H9 (cell line): Measurements from ENCODE around the gene VPS35L. TPM values are rescaled to one million over a fixed set of nuclear protein-coding genes. Genes with fewer than 3 reads are reported as not detected.

ENCODE experiments used
- DNase-seq: peaks from one replicate; pipeline ENCODE4 v3.0.0-alpha.2; 2017
- H2AFZ ChIP-seq: one replicate; pipeline ENCODE4 v1.6.1; 2013; ENCODE audit warnings: mild to moderate bottlenecking, low read length, control low read depth, moderate library complexity
- H2AK5ac ChIP-seq: 2 replicates; pipeline ENCODE4 v1.6.1; 2013; ENCODE audit warnings: low read length, control low read depth, mixed read lengths; ENCODE audit not compliant: insufficient read length
- H2BK120ac ChIP-seq: one replicate; pipeline ENCODE4 v1.6.1; 2013; ENCODE audit warnings: low read depth, mild to moderate bottlenecking, low read length, control low read depth, inconsistent platforms; ENCODE audit not compliant: poor library complexity, severe bottlenecking
- H2BK12ac ChIP-seq: 2 replicates; pipeline ENCODE4 v1.6.1; 2013; ENCODE audit warnings: low read length, control low read depth, mixed read lengths, low read depth; ENCODE audit not compliant: insufficient read length
- H2BK15ac ChIP-seq: 2 replicates; pipeline ENCODE4 v1.6.1; 2013; ENCODE audit warnings: low read depth, low read length, control low read depth
- H2BK20ac ChIP-seq: one replicate; pipeline ENCODE4 v1.6.1; 2013; ENCODE audit warnings: low read depth, mild to moderate bottlenecking, low read length, control low read depth, inconsistent platforms; ENCODE audit not compliant: poor library complexity, severe bottlenecking
- H2BK5ac ChIP-seq: 2 replicates; pipeline ENCODE4 v1.6.1; 2013; ENCODE audit warnings: low read length, control low read depth, mixed read lengths; ENCODE audit not compliant: insufficient read length
- H3K14ac ChIP-seq: 2 replicates; pipeline ENCODE4 v1.6.1; 2013; ENCODE audit warnings: low read length, control low read depth; ENCODE audit not compliant: insufficient read depth
- H3K18ac ChIP-seq: 2 replicates; pipeline ENCODE4 v1.6.1; 2013; ENCODE audit warnings: low read depth, mild to moderate bottlenecking, mixed read lengths, low read length, control low read depth; ENCODE audit not compliant: insufficient read length
- H3K23ac ChIP-seq: 2 replicates; pipeline ENCODE4 v1.6.1; 2013; ENCODE audit warnings: low read length, control low read depth, mixed read lengths, low read depth; ENCODE audit not compliant: insufficient read length
- H3K23me2 ChIP-seq: 2 replicates; pipeline ENCODE4 v1.6.1; 2013; ENCODE audit warnings: low read depth, mild to moderate bottlenecking, mixed read lengths, low read length, control low read depth; ENCODE audit not compliant: insufficient read length, poor library complexity, severe bottlenecking
- H3K27ac ChIP-seq: 2 replicates; pipeline ENCODE4 v1.5.1; 2013; ENCODE audit warnings: low read length, control low read depth, mixed read lengths, low read depth; ENCODE audit not compliant: insufficient read length
- H3K27me3 ChIP-seq: 2 replicates; pipeline ENCODE4 v1.6.1; 2013; ENCODE audit warnings: low read length, control low read depth, inconsistent platforms; ENCODE audit not compliant: insufficient read depth
- H3K4ac ChIP-seq: 2 replicates; pipeline ENCODE4 v1.6.1; 2013; ENCODE audit warnings: low read depth, mild to moderate bottlenecking, control low read depth, inconsistent platforms, low read length, moderate library complexity
- H3K4me1 ChIP-seq: 2 replicates; pipeline ENCODE4 v1.6.1; 2013; ENCODE audit warnings: low read length, control low read depth, inconsistent platforms; ENCODE audit not compliant: insufficient read depth
- H3K4me2 ChIP-seq: 2 replicates; pipeline ENCODE4 v1.6.1; 2013; ENCODE audit warnings: low read length, control low read depth, mixed read lengths; ENCODE audit not compliant: insufficient read length, insufficient read depth
- H3K56ac ChIP-seq: 2 replicates; pipeline ENCODE4 v1.6.1; 2013; ENCODE audit warnings: low read depth, mild to moderate bottlenecking, mixed read lengths, low read length, control low read depth; ENCODE audit not compliant: insufficient read length
- H3K79me1 ChIP-seq: 2 replicates; pipeline ENCODE4 v1.6.1; 2013; ENCODE audit warnings: low read depth, mild to moderate bottlenecking, moderate library complexity, low read length, control low read depth, inconsistent platforms; ENCODE audit not compliant: insufficient read depth, poor library complexity, severe bottlenecking
- H3K79me2 ChIP-seq: 2 replicates; pipeline ENCODE4 v1.6.1; 2013; ENCODE audit warnings: low read length, control low read depth, inconsistent platforms; ENCODE audit not compliant: insufficient read depth
- H3K9ac ChIP-seq: 2 replicates; pipeline ENCODE4 v1.6.1; 2013; ENCODE audit warnings: low read length, control low read depth, mixed read lengths; ENCODE audit not compliant: insufficient read length; ENCODE audit errors: extremely low read depth
- H3K9me3 ChIP-seq: one replicate; pipeline ENCODE4 v1.6.1; 2013; ENCODE audit warnings: low read depth, low read length, inconsistent platforms; ENCODE audit not compliant: control insufficient read depth
- H3T11ph ChIP-seq: one replicate; pipeline ENCODE4 v1.6.1; 2013; ENCODE audit warnings: mild to moderate bottlenecking, low read length, control low read depth, inconsistent platforms
- H4K20me1 ChIP-seq: one replicate; pipeline ENCODE4 v1.6.1; 2013; ENCODE audit not compliant: control insufficient read depth, insufficient read length, insufficient read depth
- H4K5ac ChIP-seq: 2 replicates; pipeline ENCODE4 v1.6.1; 2013; ENCODE audit warnings: low read depth, mild to moderate bottlenecking, mixed read lengths, low read length, control low read depth; ENCODE audit not compliant: insufficient read length
- H4K8ac ChIP-seq: replicated peaks from 2 replicates; pipeline ENCODE4 v1.6.1; 2013; ENCODE audit warnings: low read length, control low read depth, mixed read lengths, low read depth; ENCODE audit not compliant: insufficient read length
- H4K91ac ChIP-seq: 2 replicates; pipeline ENCODE4 v1.6.1; 2013; ENCODE audit warnings: low read depth, mild to moderate bottlenecking, moderate library complexity, mixed read lengths, low read length, control low read depth; ENCODE audit not compliant: insufficient read length
- H3K27ac Mint-ChIP-seq, 3 experiments: 2 replicates in 2 of 3; 3 replicates in 1 of 3; pipeline ENCODE4 v1.8.0; 2020 to 2021; ENCODE audit warnings: mixed read lengths in 3 of 3, mild to moderate bottlenecking in 1 of 3, moderate library complexity in 1 of 3
- H3K27me3 Mint-ChIP-seq: 2 replicates; pipeline ENCODE4 v1.8.0; 2021; ENCODE audit warnings: low read depth, mild to moderate bottlenecking, moderate library complexity, mixed read lengths
- H3K36me3 Mint-ChIP-seq, 3 experiments: 2 replicates in 2 of 3; 3 replicates in 1 of 3; pipeline ENCODE4 v1.8.0; 2020 to 2021; ENCODE audit warnings: low read depth in 3 of 3, mixed read lengths in 3 of 3; ENCODE audit not compliant: insufficient read depth in 1 of 3
- H3K4me1 Mint-ChIP-seq, 2 experiments: 2 replicates each; pipeline ENCODE4 v1.8.0; 2020; ENCODE audit warnings: mixed read lengths in 2 of 2
- H3K4me3 Mint-ChIP-seq, 2 experiments: 2 replicates in 1 of 2; 3 replicates in 1 of 2; pipeline ENCODE4 v1.8.0; 2020 to 2021; ENCODE audit warnings: mild to moderate bottlenecking in 2 of 2, mixed read lengths in 2 of 2, moderate library complexity in 1 of 2
- H3K9me3 Mint-ChIP-seq, 2 experiments: 2 replicates in 1 of 2; 3 replicates in 1 of 2; pipeline ENCODE4 v1.8.0; 2020; ENCODE audit warnings: mild to moderate bottlenecking in 2 of 2, mixed read lengths in 2 of 2, moderate library complexity in 1 of 2
- WGBS: extraction: QIAGEN DNeasy Blood & Tissue Kit; methylation state at CpG from one replicate; pipeline ENCODE4 v1.1.7; 2013; ENCODE audit warnings: missing lambda C conversion rate, low lambda C conversion rate, mixed read lengths; ENCODE audit not compliant: insufficient read length; ENCODE audit errors: extremely low coverage; 5-methylcytosine and 5-hydroxymethylcytosine counted together
- total RNA-seq: library from RNA; stranded (reverse); gene quantifications from 2 replicates; pipeline ENCODE4 v1.2.1, GENCODE V29; 2021
- TF ChIP-seq, protein P1 (sequence below): fragments of 200-600 bp; sonication (generic); conservative IDR thresholded peaks from 3 replicates; pipeline ENCODE4 v1.8.0; 2021; ENCODE audit warnings: antibody characterized with exemption, mild to moderate bottlenecking

The VPS35L gene
- total RNA-seq, 1 experiment from 2014 or later, result 58.4 TPM

GRCh38 chr16:19662351-19662750 lies 106.8 kb downstream of the VPS35L start:
- H3K56ac ChIP-seq, result no peak overlapping the region
- H3K18ac ChIP-seq, result no peak overlapping the region
- no peak overlapping the region for H2BK120ac ChIP-seq
- DNase-seq, result no peak
- no peaks in the 10 kb centered on the region for H3K4me1 ChIP-seq
- H3T11ph ChIP-seq, result no peak overlapping the region
- no CpG with 5 or more reads among the region's 7 CpGs for WGBS
- no peak overlapping the region for H2BK20ac ChIP-seq
- no peak overlapping the region for H3K4ac ChIP-seq
- no peaks in the 10 kb centered on the region for H3K9me3 ChIP-seq
- H3K23ac ChIP-seq, result no peak overlapping the region
- no peaks in the 10 kb centered on the region for H3K23me2 ChIP-seq
- no peak overlapping the region for H2AFZ ChIP-seq
- no peak overlapping the region for H3K4me2 ChIP-seq
- Mint-ChIP-seq H3K27me3 (no peaks in the 10 kb centered on the region), H3K9me3 (peaks cover 14 to 19% of the 10 kb centered on the region in 2 experiments; a peak in 4 of 5 replicates), H3K4me1 (peaks cover 11 to 20% of the 10 kb centered on the region in 2 experiments), H3K36me3 (peaks cover 17 to 37% (median 33%) of the 10 kb centered on the region in 3 experiments), H3K27ac (no peak overlapping the region), H3K4me3 (no peak overlapping the region)
- H2AK5ac ChIP-seq, result no peak overlapping the region
- no peak overlapping the region for H3K14ac ChIP-seq
- no peak overlapping the region for H4K91ac ChIP-seq
- H4K5ac ChIP-seq, result no peak overlapping the region
- H3K27ac ChIP-seq, result no peak overlapping the region
- H4K8ac ChIP-seq, result no peak overlapping the region
- H2BK15ac ChIP-seq, result no peak overlapping the region
- H2BK12ac ChIP-seq, result no peak overlapping the region
- no peaks in the 10 kb centered on the region for H4K20me1 ChIP-seq
- H2BK5ac ChIP-seq, result no peak overlapping the region
- no peaks in the 10 kb centered on the region for H3K79me2 ChIP-seq
- no peaks in the 10 kb centered on the region for H3K79me1 ChIP-seq
- no peak overlapping the region for H3K9ac ChIP-seq
- no peaks in the 10 kb centered on the region for H3K27me3 ChIP-seq
- TF ChIP-seq, protein P1, sequence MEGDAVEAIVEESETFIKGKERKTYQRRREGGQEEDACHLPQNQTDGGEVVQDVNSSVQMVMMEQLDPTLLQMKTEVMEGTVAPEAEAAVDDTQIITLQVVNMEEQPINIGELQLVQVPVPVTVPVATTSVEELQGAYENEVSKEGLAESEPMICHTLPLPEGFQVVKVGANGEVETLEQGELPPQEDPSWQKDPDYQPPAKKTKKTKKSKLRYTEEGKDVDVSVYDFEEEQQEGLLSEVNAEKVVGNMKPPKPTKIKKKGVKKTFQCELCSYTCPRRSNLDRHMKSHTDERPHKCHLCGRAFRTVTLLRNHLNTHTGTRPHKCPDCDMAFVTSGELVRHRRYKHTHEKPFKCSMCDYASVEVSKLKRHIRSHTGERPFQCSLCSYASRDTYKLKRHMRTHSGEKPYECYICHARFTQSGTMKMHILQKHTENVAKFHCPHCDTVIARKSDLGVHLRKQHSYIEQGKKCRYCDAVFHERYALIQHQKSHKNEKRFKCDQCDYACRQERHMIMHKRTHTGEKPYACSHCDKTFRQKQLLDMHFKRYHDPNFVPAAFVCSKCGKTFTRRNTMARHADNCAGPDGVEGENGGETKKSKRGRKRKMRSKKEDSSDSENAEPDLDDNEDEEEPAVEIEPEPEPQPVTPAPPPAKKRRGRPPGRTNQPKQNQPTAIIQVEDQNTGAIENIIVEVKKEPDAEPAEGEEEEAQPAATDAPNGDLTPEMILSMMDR, result no peak
